ENCODE measurements around the gene KPNA6.

The KPNA6 gene

DNA sequence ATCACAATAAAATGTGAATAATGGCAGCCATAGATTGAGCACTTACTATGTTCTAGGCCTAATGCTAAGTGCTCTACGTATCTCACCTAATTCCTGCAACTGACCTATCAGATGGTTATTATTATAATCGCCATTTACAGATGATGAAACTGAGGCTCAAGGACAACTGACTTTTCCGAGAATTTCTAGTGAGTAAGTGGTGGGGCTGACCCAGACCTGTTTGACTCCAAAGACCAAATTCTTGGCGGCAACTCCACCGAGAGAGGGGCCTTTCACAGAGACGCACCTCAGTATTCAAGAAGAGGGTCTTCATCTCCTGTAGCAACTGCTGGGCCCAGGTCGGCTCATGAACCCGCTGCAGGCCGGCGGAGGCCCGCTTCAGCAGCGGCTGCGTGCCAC, 113.7 kb downstream of the KPNA6 start:
- no peak for DNase-seq

DNA sequence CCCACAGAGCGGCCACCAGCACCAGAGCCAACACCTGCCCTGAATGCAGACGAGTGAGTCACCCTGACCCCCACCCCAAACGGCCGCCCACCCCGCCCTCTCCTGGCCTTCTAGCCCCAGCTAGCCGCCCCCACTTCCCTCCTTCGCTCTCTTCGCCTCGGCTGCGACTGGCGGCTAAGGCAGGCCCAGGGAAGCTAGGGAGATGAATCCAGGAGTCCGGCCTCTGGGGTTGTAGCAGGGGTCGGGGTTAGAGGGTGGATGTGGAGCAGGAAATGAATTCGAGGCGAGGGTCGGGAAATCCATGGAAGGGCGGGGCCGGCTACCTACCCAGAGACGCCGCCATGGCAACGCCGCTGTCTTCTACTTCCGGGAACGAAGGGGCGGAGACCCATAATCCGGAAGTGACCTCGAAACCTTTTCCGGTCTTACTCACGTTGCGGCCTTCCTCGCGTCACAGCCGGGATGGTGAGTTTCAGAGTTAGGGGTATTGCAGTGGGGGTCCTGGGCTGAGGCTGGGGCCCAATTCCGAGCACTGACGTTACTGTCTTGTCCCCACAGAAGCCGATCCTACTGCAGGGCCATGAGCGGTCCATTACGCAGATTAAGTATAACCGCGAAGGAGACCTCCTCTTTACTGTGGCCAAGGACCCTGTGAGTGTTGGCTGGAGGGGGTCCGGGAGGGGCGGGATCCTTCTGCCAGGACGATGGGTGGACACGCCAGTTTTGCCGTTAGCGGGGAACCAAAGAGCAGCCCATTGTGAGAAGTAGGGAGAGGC, 114.3 kb downstream of the KPNA6 start, which contains the start of the genes EIF3I and TMEM234:
EIF3I (plus strand) TSS at position 428 of the 776 bp plus-strand sequence; CDS start at position 463, 35 bp downstream.
TMEM234 (minus strand) TSS at position 374 of the 776 bp plus-strand sequence; CDS start at position 343, 31 bp downstream.
- peak; percentile 91 for DNase-seq

DNA sequence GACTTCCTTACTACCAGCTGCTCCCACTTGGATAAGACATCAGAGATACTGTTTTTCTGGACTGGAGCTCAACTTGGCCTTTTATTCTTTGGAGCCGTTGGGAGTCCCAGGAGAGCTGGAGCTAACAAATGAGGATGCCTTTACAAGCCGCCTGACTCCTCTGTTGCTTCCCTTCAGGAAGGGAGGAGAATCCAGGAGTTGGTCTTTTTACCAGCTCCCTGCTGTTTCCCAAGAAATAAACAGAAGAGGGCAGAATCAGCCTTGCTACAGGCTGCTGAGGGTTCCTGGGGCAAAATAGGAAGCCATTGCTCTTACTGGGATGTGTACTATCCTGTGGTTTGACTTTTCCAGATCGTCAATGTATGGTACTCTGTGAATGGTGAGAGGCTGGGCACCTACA, 115.8 kb downstream of the KPNA6 start:
- no peak for DNase-seq

DNA sequence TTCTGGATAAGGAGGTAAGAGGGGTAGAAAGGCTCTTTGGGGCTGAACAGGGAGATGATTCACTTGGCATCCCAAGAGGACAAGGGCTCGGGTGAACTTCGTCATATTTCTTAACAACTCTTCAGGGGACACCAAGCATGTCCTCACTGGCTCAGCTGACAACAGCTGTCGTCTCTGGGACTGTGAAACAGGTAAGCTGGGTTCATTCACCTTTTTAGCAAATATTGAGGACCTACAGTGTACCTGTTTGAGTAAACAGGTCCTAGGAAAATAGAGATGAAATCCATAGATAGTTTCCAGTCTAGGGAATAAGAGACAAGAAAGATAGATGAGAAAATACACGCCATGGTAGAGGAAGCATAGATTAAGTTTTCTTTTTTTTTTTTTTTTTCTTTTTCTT, 116.4 kb downstream of the KPNA6 start:
- no peak for DNase-seq

All from EL (cell line).